ENCODE results near the gene NPAS3. TPM values are rescaled to one million over a fixed set of nuclear protein-coding genes. Genes with fewer than 3 reads are reported as not detected.

The NPAS3 gene
- total RNA-seq, 1 donor from 2014 or later: 22.0 TPM

DNA sequence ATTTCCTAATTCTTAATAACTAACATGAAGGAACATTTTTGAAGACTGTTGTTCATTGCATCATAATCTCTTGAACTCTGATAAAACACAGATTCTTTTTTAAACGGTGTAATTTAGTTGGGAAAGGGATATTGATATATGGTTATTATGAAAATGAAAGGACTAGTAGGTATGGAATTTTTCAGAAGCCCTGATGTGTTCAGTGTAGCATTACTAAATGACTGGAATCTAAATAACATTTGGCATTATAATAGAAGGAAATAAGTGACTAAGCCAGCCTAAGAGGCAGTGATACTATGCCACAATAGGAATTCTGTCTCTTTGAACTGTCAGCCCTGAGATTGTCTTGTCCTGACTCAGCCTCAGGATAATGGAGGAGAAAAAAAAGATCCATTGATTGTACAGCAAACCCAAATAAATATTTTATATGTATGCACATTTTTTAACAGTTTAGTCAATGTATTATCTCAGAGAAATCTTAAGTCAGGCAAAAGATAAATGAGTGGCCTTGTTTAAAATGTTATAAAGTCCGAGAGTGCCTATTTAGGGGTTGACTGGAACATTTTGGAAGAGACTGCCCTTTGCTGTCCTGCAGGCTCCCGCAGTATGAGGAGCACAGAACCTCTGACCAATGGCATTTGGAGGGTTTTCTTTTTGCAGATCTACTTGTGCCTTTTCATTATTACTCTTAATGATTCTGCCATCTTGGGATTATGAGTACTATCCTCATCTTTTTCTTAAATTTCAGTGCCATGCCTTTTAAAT is 741.0 kb downstream of the NPAS3 start:
- no peak for FAIRE-seq
- no peak for DNase-seq (ENCODE audit: low spot score in 2 of 2)

DNA sequence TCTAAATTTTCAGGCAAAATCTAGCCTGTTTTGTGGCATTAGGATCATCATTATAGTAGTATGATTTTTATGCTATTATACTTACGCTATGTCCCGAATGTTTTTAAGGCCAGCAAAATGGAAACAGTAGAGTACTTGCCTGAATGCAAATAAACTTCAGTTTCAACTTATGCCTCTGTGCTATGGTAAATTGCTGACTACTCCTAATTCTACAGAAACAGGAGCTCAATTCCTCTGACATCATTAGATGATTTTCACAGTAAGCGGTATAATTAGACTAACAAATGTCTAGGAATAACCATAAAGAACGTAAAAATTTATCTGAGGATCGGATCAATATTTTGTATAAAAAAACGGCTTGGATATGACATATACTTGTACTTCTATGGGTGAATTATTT is 742.2 kb downstream of the NPAS3 start:
- FAIRE-seq (no peak), DNase-seq (ENCODE audit: low spot score in 2 of 2) (no peak)

DNA sequence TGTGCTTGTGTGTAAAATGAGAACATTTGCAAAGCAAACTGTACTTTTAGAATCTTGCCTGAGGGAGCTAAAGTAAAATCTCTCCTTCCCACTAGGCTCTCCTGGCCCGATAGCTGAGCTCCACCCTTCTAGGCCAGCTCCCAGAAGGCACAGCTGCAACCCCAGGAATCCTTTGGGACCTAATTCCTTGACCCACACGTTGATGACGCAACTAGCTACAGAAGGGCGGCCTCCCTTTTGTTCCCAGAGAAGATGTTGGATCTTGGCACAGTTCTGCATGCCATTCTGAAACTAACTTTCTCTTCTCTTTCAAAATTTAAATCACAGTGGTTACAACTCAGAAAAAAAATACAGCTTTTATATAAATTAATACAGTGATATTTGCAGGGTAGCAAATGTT is 744.1 kb downstream of the NPAS3 start:
- DNase-seq (ENCODE audit: low spot score in 2 of 2) (no peak), FAIRE-seq (no peak)

DNA sequence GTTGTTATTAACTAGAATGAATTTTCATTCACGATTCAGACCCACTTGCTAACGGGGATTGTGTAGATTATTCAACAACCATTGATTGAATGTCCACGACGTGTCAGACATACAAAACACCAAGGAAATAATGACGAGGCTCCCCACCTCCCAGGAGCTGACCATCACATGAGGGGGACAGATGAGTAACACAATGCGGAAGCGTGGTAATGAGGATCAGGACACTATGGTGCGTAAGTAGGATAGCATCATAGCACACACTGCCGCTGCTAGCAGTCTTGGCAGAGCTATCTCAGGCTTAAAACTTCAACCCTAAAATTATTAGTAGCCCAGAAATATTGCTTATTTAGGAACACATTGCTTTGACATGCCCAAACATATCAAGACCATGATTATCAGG is 746.3 kb downstream of the NPAS3 start:
- no peak for DNase-seq (ENCODE audit: low spot score in 2 of 2)

DNA sequence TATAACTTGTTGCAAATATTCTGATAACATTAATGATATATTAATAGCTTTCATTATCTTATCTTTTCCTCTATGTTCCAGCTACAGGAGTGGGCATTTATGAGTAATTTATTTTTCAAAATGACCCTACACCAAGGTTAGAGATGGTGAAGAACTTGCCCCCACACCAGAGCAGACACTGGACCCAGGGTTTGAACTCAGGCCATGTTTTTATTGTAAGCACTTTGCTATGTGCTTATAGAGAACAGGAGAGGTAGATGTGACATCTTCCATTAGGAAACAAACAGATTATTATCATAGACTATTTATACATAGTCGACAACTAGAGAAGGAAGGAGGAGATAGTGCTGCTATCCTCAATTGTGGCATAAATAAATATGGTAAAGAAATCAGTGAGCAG is 747.0 kb downstream of the NPAS3 start:
- FAIRE-seq (no peak), DNase-seq (ENCODE audit: low spot score in 2 of 2) (no peak)

More for the DNA sequence above, 746.3 kb downstream of the NPAS3 start:
- FAIRE-seq: no peak

DNA sequence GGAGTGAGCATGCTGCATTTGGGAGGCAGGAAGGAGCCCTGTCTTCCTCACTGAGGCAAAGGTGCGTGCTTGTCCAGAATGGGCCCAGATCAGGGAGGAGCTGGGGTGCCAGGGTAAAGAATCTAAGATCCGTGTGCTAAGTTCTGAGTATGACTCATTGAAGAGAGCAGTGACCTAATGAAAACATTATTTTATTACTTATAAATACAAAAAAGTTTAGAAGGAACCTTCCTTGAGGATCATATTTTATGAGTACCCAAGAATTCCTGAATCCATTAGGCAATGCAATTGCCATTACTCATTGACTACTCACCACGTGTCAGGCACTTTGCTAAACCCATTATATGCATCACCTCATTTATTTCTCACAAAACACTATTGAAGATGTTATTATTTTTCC is 747.5 kb downstream of the NPAS3 start:
- no peak for DNase-seq (ENCODE audit: low spot score in 2 of 2)

DNA sequence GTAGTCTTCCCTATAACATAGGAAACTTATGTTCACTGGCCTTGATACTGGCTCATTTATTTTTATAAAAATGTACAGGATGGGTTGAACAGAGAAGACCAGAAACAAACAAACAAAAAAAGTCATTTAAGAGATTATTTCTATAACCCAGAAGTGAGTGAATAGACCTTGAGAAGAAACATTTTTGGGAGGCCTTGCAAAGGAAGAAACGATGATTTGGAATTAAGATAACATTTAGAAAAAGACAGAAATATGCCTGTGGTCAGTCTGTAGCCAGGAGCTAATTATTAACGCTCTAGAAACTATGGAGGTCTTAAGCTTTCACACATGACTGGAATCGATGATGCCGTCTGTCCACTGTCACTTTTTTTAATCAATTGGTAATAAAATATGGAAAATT is 748.2 kb downstream of the NPAS3 start:
- no peak for FAIRE-seq

More for the DNA sequence above, 747.5 kb downstream of the NPAS3 start:
- FAIRE-seq: no peak

DNA sequence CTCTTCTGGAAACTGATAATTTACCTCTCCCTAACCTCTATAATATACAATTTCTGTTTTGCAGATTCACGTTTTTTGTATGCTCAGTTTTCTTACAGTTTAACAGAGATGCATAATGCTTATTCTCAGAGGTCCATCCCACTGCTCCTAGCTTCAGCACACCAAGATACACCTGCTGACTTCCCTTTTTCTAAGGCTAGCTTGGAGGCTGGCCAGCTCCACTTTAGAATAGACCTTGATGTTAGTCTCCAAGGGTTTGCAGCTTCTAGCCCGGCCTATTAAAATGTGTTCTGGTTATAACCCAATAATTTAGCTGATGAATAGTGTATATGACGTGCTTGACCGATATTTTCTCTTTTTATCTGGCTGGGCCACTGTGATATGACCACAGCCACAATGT is 751.0 kb downstream of the NPAS3 start:
- FAIRE-seq: no peak
- no peak for DNase-seq (ENCODE audit: low spot score in 2 of 2)

More for the DNA sequence above, 748.2 kb downstream of the NPAS3 start:
- no peak for DNase-seq (ENCODE audit: low spot score in 2 of 2)

DNA sequence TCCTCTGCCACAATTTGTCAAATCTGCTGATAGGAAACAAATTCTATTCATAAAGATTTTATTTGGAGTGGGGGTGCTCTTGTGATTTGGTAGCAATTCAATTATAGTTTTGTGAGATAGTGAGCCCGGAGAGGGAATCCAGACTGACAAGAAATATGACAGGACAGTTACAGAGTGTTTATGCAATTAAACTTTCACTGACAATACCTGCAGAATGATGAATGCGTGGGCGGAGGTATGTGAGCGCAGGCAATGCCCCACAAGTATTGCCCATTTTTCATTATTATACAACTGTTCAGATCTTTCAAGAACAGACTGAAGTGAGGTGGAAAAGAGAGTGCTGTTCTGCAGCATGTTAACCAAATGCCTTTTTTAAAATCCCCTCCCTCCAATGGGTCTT is 753.2 kb downstream of the NPAS3 start:
- FAIRE-seq (no peak), DNase-seq (ENCODE audit: low spot score in 2 of 2) (no peak)

DNA sequence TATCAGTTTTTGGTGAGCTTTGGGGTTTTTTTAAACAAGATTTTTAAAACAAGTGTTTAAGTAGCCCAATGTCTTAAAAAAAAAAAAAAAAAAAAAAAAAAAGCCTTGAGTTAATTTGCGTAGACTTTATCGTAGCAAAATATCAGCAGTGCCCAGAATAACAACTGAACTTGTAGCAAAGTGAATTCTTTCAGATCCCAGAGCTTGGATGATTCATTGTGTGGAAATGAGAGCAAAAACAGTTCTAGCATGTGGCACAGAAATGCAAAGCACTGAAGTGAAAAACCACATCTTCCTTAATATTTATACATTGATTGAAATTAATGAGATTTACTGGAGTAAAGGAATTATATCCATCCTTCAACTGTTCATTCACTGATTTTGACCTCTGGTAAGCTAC is 754.1 kb downstream of the NPAS3 start:
- FAIRE-seq: no peak
- DNase-seq (ENCODE audit: low spot score in 2 of 2): no peak

DNA sequence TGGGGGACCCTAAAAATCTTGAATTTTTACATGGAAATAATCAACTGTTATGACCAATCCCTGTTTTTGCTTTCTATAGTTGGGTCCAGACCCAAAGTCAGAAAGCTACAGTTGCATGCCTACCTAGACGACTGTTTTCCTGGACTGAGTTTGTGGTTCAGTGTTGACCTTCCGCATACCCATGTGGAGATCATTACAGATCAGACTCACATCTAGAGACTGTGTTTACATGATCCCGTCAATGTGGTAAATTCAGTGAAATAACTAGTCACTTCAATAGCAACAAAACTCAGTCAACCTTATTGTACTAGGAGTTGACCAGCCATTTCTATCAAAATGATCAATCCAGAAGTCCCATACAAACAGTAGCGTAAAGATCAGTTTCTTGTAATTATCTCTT is 754.6 kb downstream of the NPAS3 start:
- DNase-seq (ENCODE audit: low spot score in 2 of 2) (no peak), FAIRE-seq (no peak)

DNA sequence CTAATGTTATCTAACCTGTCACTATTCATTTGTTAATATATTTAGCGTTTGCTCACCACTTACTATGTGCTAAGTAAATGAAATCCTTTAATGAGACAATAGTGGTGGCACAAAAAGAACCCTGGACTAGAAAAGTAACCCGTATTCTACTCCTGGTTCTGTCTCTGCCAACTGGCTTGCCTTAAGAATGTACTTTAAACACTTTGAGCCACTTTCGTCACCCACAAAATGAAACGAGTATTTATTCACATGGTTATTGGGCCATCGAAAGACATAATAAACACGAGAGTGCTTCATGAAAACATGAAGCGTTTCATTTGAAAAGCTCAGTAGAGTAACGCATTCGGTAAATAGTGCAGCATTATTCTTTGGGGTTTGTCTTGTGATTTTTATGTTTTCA is 757.5 kb downstream of the NPAS3 start:
- DNase-seq (ENCODE audit: low spot score in 2 of 2) (no peak), FAIRE-seq (no peak)

DNA sequence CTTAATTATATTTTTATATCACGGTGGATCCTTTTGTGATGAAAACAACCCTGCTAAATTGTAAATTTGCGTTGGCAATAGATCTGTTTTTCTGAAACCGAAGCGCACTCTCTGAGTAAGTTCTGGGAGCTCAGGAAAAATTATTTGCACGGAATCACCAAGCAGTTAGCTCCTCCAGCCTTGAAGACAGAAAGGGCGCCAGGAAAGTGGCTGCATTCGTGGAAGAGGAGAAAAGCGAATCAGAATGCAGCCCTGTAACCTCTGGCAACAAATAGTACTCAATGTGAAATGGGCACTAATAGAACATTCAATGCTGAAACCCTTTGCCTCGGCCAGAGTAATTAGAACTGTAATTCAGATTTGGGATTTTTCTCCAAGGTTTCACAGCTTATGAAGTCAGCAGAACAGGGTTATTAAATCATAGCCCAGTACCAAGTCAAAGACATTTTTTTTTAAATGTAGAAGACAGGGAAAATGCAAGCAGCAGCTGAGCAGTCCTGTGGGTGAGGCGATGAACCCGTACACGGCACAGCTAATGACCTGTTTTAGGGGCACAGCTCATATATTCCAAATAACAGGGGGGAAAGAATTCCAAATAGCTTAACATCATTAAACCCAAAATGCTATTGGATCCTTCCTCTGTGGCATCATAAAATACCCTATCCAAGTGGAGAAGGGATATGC is 760.8 kb downstream of the NPAS3 start:
- no peak for DNase-seq (ENCODE audit: low spot score in 2 of 2)
- no peak for FAIRE-seq

DNA sequence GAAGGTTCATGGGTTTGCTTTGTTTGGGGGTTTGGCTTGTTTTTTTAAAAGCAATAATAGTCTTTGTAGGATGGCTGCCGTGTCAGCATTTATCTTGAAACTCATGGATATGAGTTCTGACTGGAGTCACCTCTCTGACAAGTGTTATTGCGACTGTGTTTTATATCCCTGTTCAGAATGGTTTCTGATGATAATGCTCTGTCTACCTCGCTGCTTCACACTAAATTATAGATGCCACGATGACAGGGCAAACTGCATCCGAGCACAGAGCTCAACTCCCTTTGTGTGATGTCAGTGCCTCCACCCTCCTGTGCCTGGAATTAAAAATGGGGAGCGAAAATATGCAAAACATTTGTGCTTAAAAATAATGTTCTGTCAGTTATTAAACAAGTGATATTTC is 761.4 kb downstream of the NPAS3 start:
- FAIRE-seq (no peak), DNase-seq (ENCODE audit: low spot score in 2 of 2) (no peak)

DNA sequence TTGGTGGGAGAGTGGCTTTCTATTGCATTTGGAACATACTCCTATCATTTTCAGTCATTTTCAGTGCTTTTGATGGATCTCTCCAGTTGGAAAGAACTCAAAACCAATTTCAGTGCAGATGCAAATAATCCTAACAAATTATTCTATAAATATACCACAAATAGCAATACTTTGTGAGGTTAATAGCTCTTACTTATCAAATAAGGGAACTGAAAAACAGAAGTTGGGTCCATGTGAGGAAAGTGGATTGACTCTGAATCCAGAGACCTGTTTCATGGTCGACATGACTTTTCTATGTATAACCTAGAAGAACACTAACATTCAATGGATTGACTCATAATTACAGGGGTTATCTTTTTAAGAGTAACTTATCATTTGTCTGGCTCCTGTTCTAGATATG is 763.6 kb downstream of the NPAS3 start:
- FAIRE-seq: no peak
- no peak for DNase-seq (ENCODE audit: low spot score in 2 of 2)

DNA sequence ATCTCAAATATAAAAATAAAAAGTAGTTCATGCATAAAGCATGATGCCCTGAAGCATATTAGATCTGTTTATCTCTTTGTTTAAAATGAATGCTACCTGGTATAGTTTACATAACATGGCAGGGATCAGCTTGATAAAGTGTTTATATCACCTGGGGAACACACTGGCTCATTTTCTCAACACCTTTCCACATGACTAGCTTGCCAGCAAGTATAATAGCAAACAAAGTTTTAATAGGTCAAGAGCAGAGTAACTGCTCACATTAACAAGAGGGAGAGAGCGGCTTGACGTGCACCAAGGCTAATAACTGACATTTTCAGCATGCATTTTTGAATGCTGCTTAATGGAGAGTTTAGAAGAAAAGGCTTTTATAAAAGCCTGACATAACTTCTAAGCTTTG is 765.8 kb downstream of the NPAS3 start:
- no peak for FAIRE-seq
- no peak for DNase-seq (ENCODE audit: low spot score in 2 of 2)

DNA sequence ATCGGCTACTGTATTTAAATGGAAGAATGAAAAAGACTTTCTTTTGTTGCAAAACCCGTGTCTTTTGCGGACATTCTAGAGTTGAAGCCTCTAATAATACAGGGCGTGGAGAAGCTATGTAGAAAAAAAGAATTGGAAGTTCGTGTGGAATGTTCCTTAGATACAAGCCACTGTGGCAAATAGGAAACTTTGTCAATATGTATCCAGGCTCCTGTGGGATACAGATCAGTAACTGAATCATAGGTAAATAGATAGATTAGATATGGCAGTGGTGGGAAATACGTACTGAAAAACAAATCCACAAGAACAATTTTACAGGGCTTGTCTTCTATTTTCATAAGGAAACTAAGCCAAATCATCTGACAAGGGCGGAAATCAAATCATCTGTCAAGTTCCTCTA is 766.8 kb downstream of the NPAS3 start:
- DNase-seq (ENCODE audit: low spot score in 2 of 2) (no peak), FAIRE-seq (no peak)

DNA sequence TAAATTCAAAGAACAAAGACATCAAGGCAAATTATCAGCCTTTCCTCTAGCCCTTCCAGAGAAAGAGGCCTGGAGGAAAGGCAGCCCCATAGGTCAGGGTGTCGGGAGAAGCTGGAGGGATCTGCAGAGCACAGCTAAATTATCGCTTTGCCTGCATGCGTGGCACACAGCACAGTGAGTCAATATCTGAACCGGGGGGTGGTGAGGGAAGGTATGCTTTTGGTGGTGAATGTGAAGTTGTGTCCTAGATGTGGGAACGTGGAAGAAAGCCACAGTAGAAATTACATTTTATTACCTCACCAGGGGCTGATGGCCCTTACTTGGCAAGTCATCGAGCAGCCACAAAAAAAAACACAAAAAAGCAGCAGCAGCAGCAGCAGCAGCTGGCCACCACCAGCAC is 769.0 kb downstream of the NPAS3 start:
- no peak for FAIRE-seq

DNA sequence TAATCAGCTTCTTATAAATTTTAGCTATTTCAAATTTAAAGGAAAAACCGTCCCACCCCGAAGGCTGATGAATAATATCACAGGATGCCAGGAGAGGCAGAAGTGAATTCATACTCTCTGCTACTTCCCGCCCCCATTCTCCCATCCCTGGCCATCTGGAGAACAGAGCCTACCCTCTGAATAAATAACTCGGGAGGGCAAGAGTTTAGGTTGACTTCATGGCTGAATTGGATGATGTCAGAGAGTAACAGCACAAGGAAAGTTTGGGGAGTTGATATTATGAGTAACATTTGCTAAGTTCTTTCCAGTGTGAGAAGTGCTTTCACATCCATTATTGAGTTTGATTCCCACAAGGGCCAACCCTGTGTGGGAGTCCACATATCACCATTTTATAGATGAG is 770.6 kb downstream of the NPAS3 start:
- no peak for FAIRE-seq
- DNase-seq (ENCODE audit: low spot score in 2 of 2): no peak

More for the DNA sequence above, 769.0 kb downstream of the NPAS3 start:
- no peak for DNase-seq (ENCODE audit: low spot score in 2 of 2)

DNA sequence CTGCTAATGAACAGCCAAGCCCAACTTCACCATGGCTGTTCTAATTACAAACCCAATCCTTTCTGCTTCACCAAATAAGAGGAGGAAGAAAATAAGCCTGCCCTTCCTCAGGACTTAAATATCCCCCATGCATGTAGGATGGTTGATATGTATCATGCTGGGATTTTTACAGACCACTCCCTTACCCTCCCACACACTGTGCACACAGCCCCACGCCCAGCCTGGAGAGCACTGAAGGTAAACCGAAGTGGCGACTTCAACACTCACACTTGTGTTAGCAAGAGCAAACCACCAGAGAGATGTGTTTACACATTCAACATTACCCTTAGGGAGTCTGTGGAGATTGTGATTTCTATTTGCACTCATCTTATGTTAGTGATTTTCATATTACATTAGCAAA is 771.0 kb downstream of the NPAS3 start:
- FAIRE-seq (no peak), DNase-seq (ENCODE audit: low spot score in 2 of 2) (no peak)

DNA sequence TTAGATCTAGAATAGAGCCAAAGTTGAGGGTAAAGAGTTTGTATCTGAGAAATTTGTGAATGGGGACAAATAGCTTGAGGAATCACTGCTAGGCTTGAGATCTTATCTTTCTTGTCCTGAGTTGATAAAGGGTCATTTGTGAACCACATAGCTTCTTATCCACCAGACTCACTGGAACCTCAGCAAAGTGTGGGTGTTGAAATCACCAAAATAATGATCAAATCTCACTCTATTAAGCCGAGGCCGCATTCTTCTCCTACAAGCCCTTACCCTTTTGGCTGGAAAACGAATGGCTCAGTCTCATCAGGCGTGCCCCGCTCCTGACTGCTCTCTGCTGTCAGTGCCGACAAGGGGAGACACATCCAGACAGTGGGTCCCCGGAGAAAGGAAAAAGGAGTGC is 771.6 kb downstream of the NPAS3 start:
- FAIRE-seq (no peak), DNase-seq (ENCODE audit: low spot score in 2 of 2) (no peak)

DNA sequence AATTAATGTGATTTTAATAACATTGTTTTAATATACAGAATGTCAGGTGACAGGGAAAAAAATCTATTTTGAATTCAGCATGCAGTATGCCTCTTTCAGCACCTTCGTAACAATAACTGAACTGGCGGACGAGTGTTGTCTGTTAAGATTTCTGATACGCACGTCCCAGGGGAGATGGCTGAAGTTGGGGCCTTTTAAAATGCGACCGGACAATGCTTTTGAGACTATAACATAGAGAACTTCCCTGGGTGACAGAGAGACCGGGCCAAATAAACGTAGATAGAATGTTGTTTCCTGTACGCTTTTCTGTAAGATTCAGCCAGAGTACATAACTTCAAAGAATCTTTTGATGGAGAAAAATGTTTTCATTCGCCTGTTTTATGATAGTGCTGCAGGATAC is 772.5 kb downstream of the NPAS3 start:
- no peak for FAIRE-seq
- DNase-seq (ENCODE audit: low spot score in 2 of 2): no peak

Data from frontal cortex (tissue), 4 donors.